ENCODE measurements around the gene ASIC3. TPM values are rescaled to one million over a fixed set of nuclear protein-coding genes. Genes with fewer than 3 reads are reported as not detected.

The ASIC3 gene
- polyA plus RNA-seq, 3 donors from 2014 or later = not detected

DNA sequence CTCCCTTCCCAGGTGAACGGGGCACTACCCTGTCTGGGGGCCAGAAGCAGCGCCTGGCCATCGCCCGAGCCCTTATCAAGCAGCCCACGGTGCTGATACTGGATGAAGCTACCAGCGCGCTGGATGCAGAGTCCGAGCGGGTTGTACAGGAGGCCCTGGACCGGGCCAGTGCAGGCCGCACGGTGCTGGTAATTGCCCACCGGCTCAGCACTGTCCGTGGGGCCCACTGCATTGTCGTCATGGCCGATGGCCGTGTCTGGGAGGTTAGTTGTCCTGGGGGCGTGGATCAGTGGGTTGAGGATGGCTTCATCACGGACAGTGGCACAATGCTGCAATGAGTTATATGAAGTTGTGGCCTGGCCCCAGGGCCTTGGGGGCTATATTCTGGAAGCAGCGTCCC lies 4.4 kb upstream of the ASIC3 start:
- H3K36me3 Mint-ChIP-seq = peaks cover 0 to 3% (median 0%) of the 10 kb centered on the region in 3 donors
- H3K27ac Mint-ChIP-seq = no peak overlapping the region
- H3K4me1 Mint-ChIP-seq = peaks cover 0 to 2% of the 10 kb centered on the region in 2 donors
- H3K27me3 Mint-ChIP-seq (ENCODE audit: low read depth in 3 of 3) = peaks cover 0 to 3% (median 2%) of the 10 kb centered on the region in 3 donors
- no peak overlapping the region for H3K4me3 Mint-ChIP-seq
- no peaks in the 10 kb centered on the region for H3K9me3 Mint-ChIP-seq
- no peak for DNase-seq

DNA sequence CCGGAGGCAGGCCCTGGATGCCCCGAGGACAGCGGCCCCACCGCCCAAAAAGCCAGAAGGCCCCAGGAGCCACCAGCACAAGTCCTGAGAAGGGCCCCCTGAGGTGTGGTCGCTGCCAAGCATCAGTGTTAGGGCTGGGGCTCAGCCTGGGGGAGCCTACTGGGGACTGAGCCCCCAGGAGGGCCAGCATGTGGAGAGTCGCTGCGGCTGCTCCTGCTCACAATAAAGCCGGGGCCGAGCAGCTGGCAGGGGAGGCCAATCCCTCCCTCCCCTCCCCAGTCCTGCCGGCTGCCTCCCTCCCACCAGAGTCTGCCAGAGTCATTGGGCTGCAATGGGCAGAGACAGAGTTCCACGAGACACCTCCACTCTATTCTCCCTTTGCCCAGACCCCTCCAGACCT lies 3.1 kb upstream of the ASIC3 start:
- H3K4me3 Mint-ChIP-seq = no peak overlapping the region

DNA sequence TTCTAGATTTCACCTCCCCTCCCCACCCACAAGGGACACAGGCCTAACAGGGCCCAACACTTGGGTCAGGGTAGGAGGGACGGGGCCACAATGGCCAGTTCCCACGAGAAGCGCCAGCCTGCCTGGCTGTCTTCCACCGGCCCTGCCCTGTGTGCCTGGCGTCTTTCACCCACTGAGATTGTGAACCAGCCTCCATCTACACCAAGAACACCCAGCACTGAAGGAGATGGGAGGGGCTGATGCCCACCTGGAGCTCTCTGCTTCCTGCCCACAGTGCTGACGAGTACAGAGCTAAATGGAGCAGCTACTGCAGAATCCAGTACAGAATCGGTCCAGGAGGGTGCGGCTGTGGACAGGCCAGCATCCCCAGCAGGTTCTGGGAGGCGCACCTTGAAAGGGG lies 2.4 kb upstream of the ASIC3 start:
- H3K9me3 Mint-ChIP-seq = no peaks in the 10 kb centered on the region
- H3K27ac Mint-ChIP-seq = no peak overlapping the region

More for the DNA sequence above, 3.1 kb upstream of the ASIC3 start:
- H3K36me3 Mint-ChIP-seq = peaks cover 0 to 3% (median 0%) of the 10 kb centered on the region in 3 donors
- H3K27me3 Mint-ChIP-seq (ENCODE audit: low read depth in 3 of 3) = peaks cover 0 to 3% (median 2%) of the 10 kb centered on the region in 3 donors
- no peak for DNase-seq
- no peaks in the 10 kb centered on the region for H3K9me3 Mint-ChIP-seq
- no peak overlapping the region for H3K27ac Mint-ChIP-seq
- H3K4me1 Mint-ChIP-seq = no peaks in the 10 kb centered on the region

GRCh38 chr7:151046603-151047573 lies 1.4 kb upstream of the ASIC3 start:
- Mint-ChIP-seq H3K4me3 (no peak overlapping the region), H3K4me1 (no peaks in the 10 kb centered on the region), H3K27ac (peak overlapping the region in 2 of 6 donors; percentile 14 to 28), H3K36me3 (peaks cover 0 to 3% (median 0%) of the 10 kb centered on the region in 3 donors), H3K27me3 (ENCODE audit: low read depth in 3 of 3) (peaks cover 0 to 3% (median 0%) of the 10 kb centered on the region in 3 donors), H3K9me3 (no peaks in the 10 kb centered on the region)
- DNase-seq = no peak

More for the DNA sequence above, 2.4 kb upstream of the ASIC3 start:
- H3K4me1 Mint-ChIP-seq = no peaks in the 10 kb centered on the region
- H3K4me3 Mint-ChIP-seq = no peak overlapping the region
- no peak for DNase-seq
- peaks cover 0 to 3% (median 0%) of the 10 kb centered on the region in 3 donors for H3K36me3 Mint-ChIP-seq
- H3K27me3 Mint-ChIP-seq (ENCODE audit: low read depth in 3 of 3) = peaks cover 0 to 3% (median 2%) of the 10 kb centered on the region in 3 donors

DNA sequence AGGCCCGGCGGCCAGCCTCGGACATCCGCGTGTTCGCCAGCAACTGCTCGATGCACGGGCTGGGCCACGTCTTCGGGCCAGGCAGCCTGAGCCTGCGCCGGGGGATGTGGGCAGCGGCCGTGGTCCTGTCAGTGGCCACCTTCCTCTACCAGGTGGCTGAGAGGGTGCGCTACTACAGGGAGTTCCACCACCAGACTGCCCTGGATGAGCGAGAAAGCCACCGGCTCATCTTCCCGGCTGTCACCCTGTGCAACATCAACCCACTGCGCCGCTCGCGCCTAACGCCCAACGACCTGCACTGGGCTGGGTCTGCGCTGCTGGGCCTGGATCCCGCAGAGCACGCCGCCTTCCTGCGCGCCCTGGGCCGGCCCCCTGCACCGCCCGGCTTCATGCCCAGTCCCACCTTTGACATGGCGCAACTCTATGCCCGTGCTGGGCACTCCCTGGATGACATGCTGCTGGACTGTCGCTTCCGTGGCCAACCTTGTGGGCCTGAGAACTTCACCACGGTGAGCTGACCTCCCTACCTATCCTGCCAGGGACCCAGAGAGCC lies 656 bp downstream of the ASIC3 start:
- H3K4me3 Mint-ChIP-seq = no peak overlapping the region
- peaks cover 0 to 3% (median 0%) of the 10 kb centered on the region in 3 donors for H3K27me3 Mint-ChIP-seq (ENCODE audit: low read depth in 3 of 3)
- DNase-seq = no peak
- H3K27ac Mint-ChIP-seq = no peak overlapping the region
- H3K4me1 Mint-ChIP-seq = peaks cover 0 to 2% of the 10 kb centered on the region in 2 donors
- H3K36me3 Mint-ChIP-seq = peaks cover 0 to 7% (median 6%) of the 10 kb centered on the region in 3 donors
- H3K9me3 Mint-ChIP-seq = no peaks in the 10 kb centered on the region

DNA sequence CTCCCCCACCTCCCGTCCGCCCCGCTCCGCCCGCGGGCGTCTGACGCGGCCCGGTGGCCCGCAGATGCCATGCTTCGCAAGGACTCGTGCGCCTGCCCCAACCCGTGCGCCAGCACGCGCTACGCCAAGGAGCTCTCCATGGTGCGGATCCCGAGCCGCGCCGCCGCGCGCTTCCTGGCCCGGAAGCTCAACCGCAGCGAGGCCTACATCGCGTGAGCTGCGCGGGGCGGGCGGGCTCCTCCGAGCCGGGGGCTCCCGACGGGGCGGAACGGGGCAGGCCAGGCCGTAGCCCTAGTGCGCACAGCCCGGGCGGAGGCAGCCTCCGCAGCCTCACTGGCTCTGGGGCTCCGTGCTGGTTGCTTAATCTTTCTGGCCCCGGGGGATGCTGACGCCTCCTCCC lies 2.8 kb downstream of the ASIC3 start:
- H3K9me3 Mint-ChIP-seq = no peaks in the 10 kb centered on the region
- no peak overlapping the region for H3K27ac Mint-ChIP-seq
- H3K4me1 Mint-ChIP-seq = peaks cover 0 to 2% of the 10 kb centered on the region in 2 donors
- DNase-seq = peak; percentile 34
- H3K4me3 Mint-ChIP-seq = no peak overlapping the region
- peaks cover 0 to 1% (median 0%) of the 10 kb centered on the region in 3 donors for H3K27me3 Mint-ChIP-seq (ENCODE audit: low read depth in 3 of 3)
- peaks cover 4 to 6% (median 5%) of the 10 kb centered on the region in 3 donors for H3K36me3 Mint-ChIP-seq

GRCh38 chr7:151053096-151053495 lies 4.8 kb downstream of the ASIC3 start:
- Mint-ChIP-seq H3K4me3 (no peak overlapping the region), H3K27me3 (ENCODE audit: low read depth in 3 of 3) (peaks cover 0 to 2% (median 0%) of the 10 kb centered on the region in 3 donors), H3K4me1 (peaks cover 11 to 17% of the 10 kb centered on the region in 2 donors), H3K36me3 (peaks cover 4 to 6% (median 5%) of the 10 kb centered on the region in 3 donors), H3K9me3 (no peaks in the 10 kb centered on the region), H3K27ac (no peak overlapping the region)
- no peak for DNase-seq

GRCh38 chr7:151053751-151054150 lies 5.4 kb downstream of the ASIC3 start:
- Mint-ChIP-seq H3K9me3 (no peaks in the 10 kb centered on the region), H3K27ac (no peak overlapping the region), H3K36me3 (peaks cover 4 to 6% (median 5%) of the 10 kb centered on the region in 3 donors), H3K27me3 (ENCODE audit: low read depth in 3 of 3) (peaks cover 0 to 4% (median 3%) of the 10 kb centered on the region in 3 donors), H3K4me3 (no peak overlapping the region), H3K4me1 (peaks cover 17 to 24% of the 10 kb centered on the region in 2 donors)
- no peak for DNase-seq

DNA sequence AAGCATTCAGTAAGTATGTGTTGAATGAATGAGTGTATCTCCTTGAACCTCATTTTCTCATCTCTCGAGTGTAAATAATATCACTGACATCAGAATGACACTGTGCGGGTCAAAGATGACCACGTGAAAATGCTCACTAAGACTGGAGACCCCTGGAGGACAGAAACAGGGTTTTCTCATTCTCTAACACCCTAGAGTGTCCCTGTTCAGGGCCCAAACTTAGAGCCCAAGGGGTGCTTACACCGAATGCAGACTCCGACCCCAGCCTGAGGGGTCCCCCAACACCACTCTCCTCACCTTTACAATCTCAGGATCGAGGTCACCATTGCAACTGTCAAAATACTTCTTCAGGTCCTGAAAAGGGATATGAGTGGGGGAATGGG lies 7.9 kb downstream of the ASIC3 start:
- H3K36me3 Mint-ChIP-seq = peaks cover 4 to 6% (median 5%) of the 10 kb centered on the region in 3 donors
- peak overlapping the region; percentile 7 to 95 (median 92) for H3K4me3 Mint-ChIP-seq
- H3K4me1 Mint-ChIP-seq = peaks cover 32 to 36% of the 10 kb centered on the region in 2 donors
- DNase-seq = no peak
- H3K27me3 Mint-ChIP-seq (ENCODE audit: low read depth in 3 of 3) = peaks cover 0 to 6% (median 3%) of the 10 kb centered on the region in 3 donors
- H3K27ac Mint-ChIP-seq = no peak overlapping the region
- H3K9me3 Mint-ChIP-seq = no peaks in the 10 kb centered on the region

DNA sequence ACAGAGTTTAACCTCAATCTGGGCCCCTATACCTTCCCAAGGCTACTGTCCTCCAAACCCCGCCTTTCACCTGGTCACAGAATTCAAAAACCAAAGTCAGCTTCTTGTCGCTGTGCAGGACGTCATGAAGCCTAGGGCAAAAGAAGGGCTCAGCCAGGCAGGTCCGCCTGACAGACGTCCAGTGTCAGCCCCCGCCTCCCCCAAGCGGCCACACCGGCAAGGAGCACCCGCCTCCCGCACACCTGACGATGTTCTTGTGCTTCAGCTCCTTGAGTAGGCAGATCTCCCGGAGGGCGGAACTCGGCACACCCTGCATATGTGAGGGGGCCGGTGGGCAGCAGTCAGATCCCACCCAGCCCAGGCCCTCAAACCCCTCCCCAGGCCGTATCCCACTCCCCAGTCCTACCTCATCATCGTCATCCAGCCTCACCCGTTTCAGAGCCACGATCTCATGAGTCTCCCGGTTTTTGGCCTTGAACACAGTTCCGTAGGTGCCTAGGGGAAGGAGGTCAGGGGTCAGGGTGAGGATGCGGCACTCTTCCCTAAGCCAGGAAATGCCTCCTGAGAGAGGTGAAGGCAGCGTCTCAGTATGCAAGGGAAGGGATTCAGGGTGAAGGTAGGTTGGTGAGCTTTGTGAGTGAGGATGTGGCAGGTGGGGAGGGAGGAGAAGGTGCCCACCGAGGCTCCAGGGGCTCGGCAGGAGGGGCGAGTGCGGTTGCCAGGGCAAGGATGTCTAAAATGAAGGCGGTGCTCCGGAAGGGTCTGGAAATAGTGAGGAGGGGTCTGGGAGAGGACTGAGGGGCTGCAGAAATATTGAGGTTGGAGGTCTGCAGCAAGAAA lies 8.6 kb downstream of the ASIC3 start:
- Mint-ChIP-seq H3K4me3 (peak overlapping the region; percentile 92 to 95 (median 92)), H3K4me1 (peaks cover 36 to 42% of the 10 kb centered on the region in 2 donors), H3K9me3 (no peaks in the 10 kb centered on the region), H3K27ac (peak overlapping the region in 5 of 6 donors; percentile 62 to 97 (median 85)), H3K27me3 (ENCODE audit: low read depth in 3 of 3) (peaks cover 0 to 6% (median 3%) of the 10 kb centered on the region in 3 donors), H3K36me3 (peaks cover 4 to 6% (median 5%) of the 10 kb centered on the region in 3 donors)
- DNase-seq = no peak

GRCh38 chr7:151057506-151057988 lies 9.2 kb downstream of the ASIC3 start, which contains the start of gene CDK5:
Gene CDK5, minus strand, starts transcription at chr7:151057897. Its CDS starts 49 bp downstream, at chr7:151057848.
- peaks cover 3 to 5% (median 4%) of the 10 kb centered on the region in 3 donors for H3K36me3 Mint-ChIP-seq
- DNase-seq = no peak
- peak within 1 kb of the TSS; percentile 85 to 97 (median 95) for H3K27ac Mint-ChIP-seq
- peaks cover 35 to 42% of the 10 kb centered on the region in 2 donors for H3K4me1 Mint-ChIP-seq
- H3K9me3 Mint-ChIP-seq = no peaks in the 10 kb centered on the region
- H3K27me3 Mint-ChIP-seq (ENCODE audit: low read depth in 3 of 3) = peaks cover 0 to 6% (median 3%) of the 10 kb centered on the region in 3 donors
- H3K4me3 Mint-ChIP-seq = peak within 1 kb of the TSS; percentile 92 to 95 (median 92)

DNA sequence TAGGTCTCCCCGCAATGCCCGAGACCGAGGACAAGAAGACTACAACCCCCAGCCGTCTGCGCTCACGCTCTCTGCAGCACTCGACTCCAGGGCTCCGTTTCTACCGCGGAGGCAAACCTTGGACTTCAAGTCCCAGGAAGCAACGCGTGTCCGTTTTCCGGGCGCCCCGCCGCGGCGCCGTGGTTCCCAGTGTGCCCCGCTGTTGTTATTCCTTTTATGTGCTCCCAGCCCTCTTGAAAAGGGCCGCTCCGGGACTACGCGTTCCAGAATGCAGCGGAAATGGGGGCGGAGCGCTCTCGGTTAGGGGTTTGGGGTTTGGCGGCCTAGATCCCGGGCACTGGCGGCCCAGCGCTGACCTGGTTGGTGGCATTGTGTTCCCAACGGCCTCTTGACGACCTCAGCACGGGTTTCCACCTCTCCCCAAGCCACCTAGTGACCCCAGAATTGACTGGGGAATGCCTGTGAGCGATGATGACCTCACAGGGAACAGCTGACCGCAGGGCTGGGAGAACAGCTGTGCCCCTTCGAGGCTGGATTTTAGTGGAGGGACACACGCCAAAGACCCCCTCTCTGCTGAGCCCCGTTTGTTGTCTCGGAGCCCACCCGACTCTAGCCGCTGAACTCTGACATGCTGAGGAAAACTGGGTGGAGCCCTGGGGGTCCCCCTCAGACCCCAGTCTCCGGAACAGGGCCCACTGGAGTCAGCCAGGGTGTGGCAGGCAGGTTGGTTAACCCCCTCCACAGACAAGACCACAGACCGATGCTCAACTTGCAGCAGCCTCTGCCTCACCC lies 9.9 kb downstream of the ASIC3 start:
- Mint-ChIP-seq H3K27me3 (ENCODE audit: low read depth in 3 of 3) (peaks cover 0 to 6% (median 3%) of the 10 kb centered on the region in 3 donors), H3K36me3 (peaks cover 0 to 5% (median 0%) of the 10 kb centered on the region in 3 donors), H3K27ac (peak overlapping the region; percentile 85 to 97 (median 95)), H3K4me1 (peaks cover 34 to 42% of the 10 kb centered on the region in 2 donors), H3K4me3 (peak overlapping the region; percentile 92 to 95 (median 92)), H3K9me3 (no peaks in the 10 kb centered on the region)
- DNase-seq = peak; percentile 93 to 95 (median 94)
